Uterus (tissue), 4 donors: ENCODE data around the gene CDYL. TPM values are rescaled to one million over a fixed set of nuclear protein-coding genes. Genes with fewer than 3 reads are reported as not detected.

ENCODE experiments used
- DNase-seq, 2 donors: peaks; one replicate each; pipeline ENCODE4 v3.0.0-alpha.2; 2019 to 2020
- H3K27ac ChIP-seq, 2 donors: fragments of 200-600 bp; sonication (generic); 1 replicate in 1 of 2; 2 replicates in 1 of 2; pipeline ENCODE4 v1.5.1; 2016 to 2018
- H3K27me3 ChIP-seq, 2 donors: fragments of 200-600 bp; sonication (generic); one replicate each; pipeline ENCODE4 v1.5.1; 2018 to 2019; ENCODE audit warnings: control low read depth in 1 of 2
- H3K36me3 ChIP-seq, 2 donors: fragments of 200-600 bp; sonication (generic); one replicate each; pipeline ENCODE4 v1.5.1; 2019; ENCODE audit warnings: control low read depth in 1 of 2
- H3K4me1 ChIP-seq, 2 donors: fragments of 200-600 bp; sonication (generic); one replicate each; pipeline ENCODE4 v1.5.1; 2018 to 2019; ENCODE audit warnings: control low read depth in 1 of 2
- H3K4me3 ChIP-seq, 2 donors: fragments of 200-600 bp; sonication (generic); 1 replicate in 1 of 2; 2 replicates in 1 of 2; pipeline ENCODE4 v1.5.1; 2018 to 2019; ENCODE audit warnings: mild to moderate bottlenecking in 1 of 2
- H3K9me3 ChIP-seq, 2 donors: fragments of 200-600 bp; sonication (generic); one replicate each; pipeline ENCODE4 v1.5.1; 2019; ENCODE audit warnings: control low read depth in 1 of 2
- POLR2A ChIP-seq, 2 donors: fragments of 450-650 bp; IDR thresholded peaks; one replicate each; pipeline ENCODE4 v1.6.1; 2016; ENCODE audit warnings: antibody characterized with exemption in 2 of 2, mild to moderate bottlenecking in 1 of 2, moderate library complexity in 1 of 2
- intact Hi-C: fragments of 100-400 bp; cut with DNase I; formaldehyde crosslinking; loops from one replicate; pipeline ENCODE4 v1.15.1; 2023; ENCODE audit warnings: low total_unique reads
- total RNA-seq, 4 donors: library from RNA; depleted of rRNA in 3 of 4; stranded (reverse); fragments of >200 nt in 3 of 4; gene quantifications; one replicate each; pipeline versions ENCODE4 v1.1.0 to v1.2.4, GENCODE V29; 2014 to 2023
- TF ChIP-seq, protein P1 (sequence below), 4 experiments: fragments of 200-600 bp in 2 of 4; fragments of 450-650 bp in 2 of 4; sonication (generic) in 2 of 4; IDR thresholded peaks; one replicate each; pipeline ENCODE4 v1.5.1; 2016 to 2019; ENCODE audit warnings: antibody characterized with exemption in 4 of 4, mild to moderate bottlenecking in 2 of 4, moderate library complexity in 1 of 4
- donor health status: DM: yes; HTN: yes; CAD: no.

Gene CDYL
- total RNA-seq, 4 donors from 2014 or later, result 24.1 to 118 (median 42.3) TPM

DNA sequence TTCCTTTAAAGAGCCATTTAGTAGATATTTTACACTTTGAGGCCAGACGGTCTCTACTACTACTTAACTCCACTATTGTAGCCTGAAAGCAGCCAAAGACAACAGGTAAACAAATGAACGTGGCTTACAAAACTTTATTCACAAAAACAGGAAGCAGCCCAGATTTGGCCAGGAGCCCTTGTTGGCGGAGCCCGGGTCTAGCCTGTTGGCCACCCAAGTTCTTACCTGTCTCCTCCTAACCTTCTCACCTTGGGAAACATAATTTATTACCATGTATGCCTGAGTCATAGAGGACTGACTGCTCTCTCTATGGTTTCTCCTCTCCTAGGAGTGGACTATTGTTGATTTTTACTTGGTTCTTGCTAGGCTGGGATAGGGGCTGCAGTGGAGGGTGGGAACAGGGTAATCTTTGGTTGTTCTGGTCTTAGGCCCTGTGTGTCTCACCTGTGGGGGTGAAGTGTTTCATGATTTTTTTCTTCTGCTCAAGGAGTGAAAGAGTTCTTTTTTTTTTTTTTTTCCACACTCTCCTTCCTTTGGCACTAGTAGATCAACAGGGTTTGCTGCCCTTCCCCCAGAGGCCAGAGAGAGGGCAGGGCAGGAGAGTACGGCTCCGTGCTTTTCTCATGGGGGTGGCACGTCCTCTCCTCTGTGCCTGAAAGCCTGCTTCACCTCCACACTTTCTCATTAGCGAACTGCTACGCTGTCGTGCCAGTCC, 137.7 kb downstream of the CDYL start:
- intact Hi-C loops, result no loop called here
- Histone ChIP-seq H3K9me3 (no peaks in the 10 kb centered on the region), H3K27me3 (no peaks in the 10 kb centered on the region), H3K4me3 (no peak overlapping the region), H3K27ac (peak overlapping the region in 1 of 2 donors; percentile 21), H3K4me1 (no peaks in the 10 kb centered on the region), H3K36me3 (no peaks in the 10 kb centered on the region)
- TF ChIP-seq POLR2A (IDR thresholded peaks at IDR 0.05), result no peak
- TF ChIP-seq, protein P1, sequence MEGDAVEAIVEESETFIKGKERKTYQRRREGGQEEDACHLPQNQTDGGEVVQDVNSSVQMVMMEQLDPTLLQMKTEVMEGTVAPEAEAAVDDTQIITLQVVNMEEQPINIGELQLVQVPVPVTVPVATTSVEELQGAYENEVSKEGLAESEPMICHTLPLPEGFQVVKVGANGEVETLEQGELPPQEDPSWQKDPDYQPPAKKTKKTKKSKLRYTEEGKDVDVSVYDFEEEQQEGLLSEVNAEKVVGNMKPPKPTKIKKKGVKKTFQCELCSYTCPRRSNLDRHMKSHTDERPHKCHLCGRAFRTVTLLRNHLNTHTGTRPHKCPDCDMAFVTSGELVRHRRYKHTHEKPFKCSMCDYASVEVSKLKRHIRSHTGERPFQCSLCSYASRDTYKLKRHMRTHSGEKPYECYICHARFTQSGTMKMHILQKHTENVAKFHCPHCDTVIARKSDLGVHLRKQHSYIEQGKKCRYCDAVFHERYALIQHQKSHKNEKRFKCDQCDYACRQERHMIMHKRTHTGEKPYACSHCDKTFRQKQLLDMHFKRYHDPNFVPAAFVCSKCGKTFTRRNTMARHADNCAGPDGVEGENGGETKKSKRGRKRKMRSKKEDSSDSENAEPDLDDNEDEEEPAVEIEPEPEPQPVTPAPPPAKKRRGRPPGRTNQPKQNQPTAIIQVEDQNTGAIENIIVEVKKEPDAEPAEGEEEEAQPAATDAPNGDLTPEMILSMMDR (IDR thresholded peaks at IDR 0.05), result no peak
- no peak for DNase-seq

DNA sequence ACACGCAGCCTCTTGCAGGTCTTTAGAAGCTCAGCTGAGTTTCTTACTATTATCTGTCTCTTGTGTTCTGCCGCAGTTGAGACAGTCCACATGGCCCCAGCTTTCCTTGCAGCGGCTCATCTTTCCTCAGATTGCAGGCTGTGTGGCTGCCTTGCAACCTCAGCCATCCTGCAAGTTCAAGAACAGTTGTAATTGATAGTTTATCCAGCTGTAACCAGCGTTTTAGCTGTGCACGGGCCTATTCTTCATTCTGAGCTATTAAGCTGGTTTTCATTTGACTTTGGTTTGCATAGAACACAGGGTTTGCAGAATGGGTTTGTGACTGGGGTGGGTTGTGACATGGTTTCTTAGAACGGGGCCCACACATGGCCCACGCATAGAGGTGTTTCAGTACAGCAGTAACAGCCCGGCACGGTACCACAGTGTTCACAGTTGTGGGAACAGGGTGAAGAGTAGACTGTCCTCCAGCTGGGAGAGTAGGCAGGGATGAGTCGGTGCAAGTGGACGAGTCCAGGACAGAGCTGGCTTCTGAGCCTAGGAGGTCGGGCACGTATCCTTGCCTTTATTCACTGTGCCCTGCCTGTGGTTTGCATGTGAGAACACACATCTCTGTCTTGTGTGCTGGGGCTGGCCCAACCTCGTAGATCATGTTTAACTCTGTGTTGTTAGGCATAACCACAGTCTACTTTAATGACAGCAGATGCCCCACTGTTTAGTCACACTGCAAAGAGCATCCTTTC, 138.4 kb downstream of the CDYL start:
- intact Hi-C loops, result no loop called here
- H3K36me3 ChIP-seq, result no peaks in the 10 kb centered on the region
- no peak for TF ChIP-seq POLR2A (IDR thresholded peaks at IDR 0.05)
- TF ChIP-seq, protein P1 (IDR thresholded peaks at IDR 0.05), result no peak
- H3K9me3 ChIP-seq, result no peaks in the 10 kb centered on the region
- no peaks in the 10 kb centered on the region for H3K4me1 ChIP-seq
- H3K4me3 ChIP-seq, result no peak overlapping the region
- no peak for DNase-seq
- no peak overlapping the region for H3K27ac ChIP-seq
- H3K27me3 ChIP-seq, result no peaks in the 10 kb centered on the region

DNA sequence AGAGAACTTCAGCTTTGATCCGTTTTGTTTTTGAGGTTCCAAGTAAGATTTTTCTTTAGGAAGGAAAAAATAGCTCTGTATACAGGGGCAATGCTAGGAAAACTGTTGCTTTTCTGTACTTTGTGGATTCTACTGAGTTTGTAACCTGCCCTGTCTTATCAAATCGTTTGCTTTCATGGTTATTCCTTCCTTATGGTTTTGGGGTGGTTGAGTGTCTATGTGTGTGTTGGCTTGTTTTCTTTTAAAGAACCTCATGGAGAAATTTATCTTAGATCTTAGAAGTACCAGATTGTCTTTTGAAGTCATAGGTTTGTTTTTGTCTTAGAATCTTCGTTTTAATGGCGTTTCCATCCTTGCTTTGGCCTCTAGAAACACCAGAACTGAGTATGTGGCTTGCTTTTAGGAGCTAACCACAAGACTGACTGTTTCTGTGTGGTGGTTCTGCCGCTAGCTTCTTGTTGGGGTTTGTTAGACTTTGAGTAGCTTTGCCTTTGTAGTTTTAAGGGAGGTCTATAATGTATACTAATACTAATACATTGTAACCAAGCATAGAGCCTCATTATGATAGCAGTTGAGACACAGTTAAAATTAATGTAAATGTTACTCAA, 140.9 kb downstream of the CDYL start:
- no peak overlapping the region for H3K4me3 ChIP-seq
- no peak for DNase-seq
- TF ChIP-seq, protein P1 (IDR thresholded peaks at IDR 0.05), result no peak
- no peak for TF ChIP-seq POLR2A (IDR thresholded peaks at IDR 0.05)
- H3K36me3 ChIP-seq, result no peaks in the 10 kb centered on the region
- no peaks in the 10 kb centered on the region for H3K27me3 ChIP-seq
- H3K4me1 ChIP-seq, result peaks cover 0 to 3% of the 10 kb centered on the region in 2 donors
- no peaks in the 10 kb centered on the region for H3K9me3 ChIP-seq
- intact Hi-C loops, result no loop called here
- no peak overlapping the region for H3K27ac ChIP-seq

DNA sequence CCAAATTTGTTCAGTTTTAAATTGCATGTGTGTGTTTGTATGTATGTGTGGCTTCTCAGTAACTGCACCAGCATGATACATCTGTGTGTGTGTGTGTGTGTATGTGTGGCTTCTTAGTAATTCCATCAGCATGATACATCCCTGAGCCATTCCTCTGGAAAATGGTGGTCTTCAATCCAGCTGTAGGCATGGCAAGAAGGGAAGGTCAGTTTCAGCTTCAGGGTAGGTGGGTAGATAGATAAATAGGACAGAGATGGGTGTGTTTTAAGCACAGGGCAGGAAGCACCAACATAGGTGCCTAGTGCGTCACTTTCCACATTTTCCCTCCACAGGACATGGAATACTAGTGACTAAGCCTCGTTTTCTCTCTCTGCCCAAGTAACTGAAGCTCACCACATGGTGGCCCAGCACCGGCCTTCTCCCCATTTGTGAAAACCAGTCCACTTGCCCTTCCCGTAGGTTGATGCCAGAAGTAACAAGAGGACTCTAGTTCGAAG, 144.8 kb downstream of the CDYL start:
- TF ChIP-seq, protein P1 (IDR thresholded peaks at IDR 0.05), result no peak
- no peak for TF ChIP-seq POLR2A (IDR thresholded peaks at IDR 0.05)
- Histone ChIP-seq H3K9me3 (no peaks in the 10 kb centered on the region), H3K27me3 (no peaks in the 10 kb centered on the region), H3K36me3 (no peaks in the 10 kb centered on the region), H3K27ac (no peak overlapping the region), H3K4me1 (peaks cover 0 to 3% of the 10 kb centered on the region in 2 donors), H3K4me3 (no peak overlapping the region)
- intact Hi-C loops, result no loop called here
- DNase-seq, result no peak
